HAP-1 (cell line): ENCODE measurements around the gene SERINC5.
"Not testable (repeated sequence)": the region's sequence is repeated elsewhere in the genome, so short reads cannot be mapped to it uniquely, and the experiment has no call there.

Source experiments
- DNase-seq, 2 experiments: peaks; one replicate each; pipeline ENCODE4 v3.0.0-alpha.2; 2016 to 2020; ENCODE audit warnings: low spot score in 2 of 2
- H3K27me3 ChIP-seq: fragments of 250-450 bp; sonication (Bioruptor Pico); 2 replicates; pipeline ENCODE4 v1.5.1; 2020; ENCODE audit warnings: low read depth, mild to moderate bottlenecking, moderate library complexity
- H3K36me3 ChIP-seq: fragments of 250-450 bp; sonication (Bioruptor Pico); replicated peaks from 2 replicates; pipeline ENCODE4 v1.5.1; 2020; ENCODE audit warnings: mild to moderate bottlenecking
- H3K4me1 ChIP-seq: fragments of 250-450 bp; sonication (Bioruptor Pico); 2 replicates; pipeline ENCODE4 v1.5.1; 2020; ENCODE audit warnings: mild to moderate bottlenecking
- H3K4me3 ChIP-seq: fragments of 250-450 bp; sonication (Bioruptor Pico); 2 replicates; pipeline ENCODE4 v1.5.1; 2020; ENCODE audit warnings: mild to moderate bottlenecking, moderate library complexity
- H3K9me3 ChIP-seq: fragments of 250-450 bp; sonication (Bioruptor Pico); 2 replicates; pipeline ENCODE4 v1.5.1; 2020; ENCODE audit warnings: mild to moderate bottlenecking, moderate library complexity
- in situ Hi-C: fragments of 300-500 bp; cut with MboI; formaldehyde crosslinking; loops from 3 replicates; pipeline ENCODE4 v1.14.3; 2020; ENCODE audit warnings: low sequenced_read_pairs, inconsistent platforms, mixed read lengths

Gene SERINC5

DNA sequence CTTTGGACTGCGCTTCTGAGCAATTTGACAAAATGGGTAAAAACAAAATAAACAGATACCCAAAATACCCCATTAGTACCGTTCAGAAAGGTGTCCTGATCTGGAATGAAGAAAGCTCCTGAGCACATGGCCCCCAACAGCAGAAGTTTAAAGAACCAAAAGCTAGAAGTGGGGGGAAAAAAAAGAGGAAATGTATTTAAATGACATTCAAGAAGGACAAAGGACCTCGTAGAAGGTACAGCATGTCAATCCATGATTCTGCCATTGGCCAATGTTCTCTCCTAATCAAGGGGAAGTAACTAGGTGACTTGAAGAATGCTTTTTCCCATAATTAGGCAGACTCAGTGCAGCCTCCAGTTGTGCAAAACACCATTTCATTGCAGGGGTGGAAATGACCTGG, 78.6 kb downstream of the SERINC5 start:
- H3K4me1 ChIP-seq = peaks cover 16% of the 10 kb centered on the region
- DNase-seq = no peak
- H3K27me3 ChIP-seq = no peaks in the 10 kb centered on the region
- H3K36me3 ChIP-seq = no peaks in the 10 kb centered on the region
- no peaks in the 10 kb centered on the region for H3K9me3 ChIP-seq
- in situ Hi-C loops = no loop called here
- H3K4me3 ChIP-seq = no peak overlapping the region

DNA sequence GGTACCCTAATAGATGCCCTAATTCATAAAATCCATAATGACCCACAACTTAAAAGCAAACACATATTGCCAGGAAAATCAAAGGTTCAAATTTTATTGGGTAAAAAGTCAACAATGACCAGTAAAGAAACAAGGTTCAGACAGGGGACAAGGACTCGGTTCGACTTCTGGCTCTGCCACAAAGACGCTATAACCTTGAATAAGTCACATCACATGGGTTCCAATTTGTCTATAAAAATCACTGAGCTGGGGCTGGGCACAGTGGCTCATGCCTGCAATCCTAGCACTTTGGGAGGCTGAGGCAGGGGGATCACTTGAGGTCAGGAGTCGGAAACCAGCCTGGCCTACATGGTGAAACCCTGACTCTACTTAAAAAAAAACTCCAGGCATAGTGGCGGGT, 80.5 kb downstream of the SERINC5 start:
- H3K9me3 ChIP-seq = no peaks in the 10 kb centered on the region
- no peak for DNase-seq
- no peaks in the 10 kb centered on the region for H3K36me3 ChIP-seq
- in situ Hi-C loops = no loop called here
- H3K27me3 ChIP-seq = no peaks in the 10 kb centered on the region
- H3K4me1 ChIP-seq = peaks cover 16% of the 10 kb centered on the region
- H3K4me3 ChIP-seq = no peak overlapping the region

DNA sequence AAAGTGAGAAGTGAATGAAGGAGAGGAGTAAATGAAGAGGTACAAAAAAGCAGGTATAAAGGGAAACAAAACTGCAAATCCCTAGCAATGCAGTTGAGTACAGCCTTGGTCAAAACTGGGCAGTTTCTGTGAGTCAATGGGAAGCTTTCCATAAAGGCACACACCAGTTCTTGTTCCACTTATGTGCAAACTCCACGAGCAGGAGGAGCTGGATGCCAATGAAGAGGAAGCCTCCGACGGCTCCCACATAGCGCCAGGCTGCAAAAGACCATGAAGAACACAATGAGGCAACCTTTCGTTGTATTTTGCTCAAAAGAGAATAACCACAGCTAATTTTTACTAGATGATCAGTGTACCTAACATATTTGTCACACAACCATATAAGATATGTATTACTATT, 81.1 kb downstream of the SERINC5 start:
- Histone ChIP-seq H3K36me3 (no peaks in the 10 kb centered on the region), H3K9me3 (no peaks in the 10 kb centered on the region), H3K4me3 (no peak overlapping the region), H3K4me1 (peaks cover 16% of the 10 kb centered on the region), H3K27me3 (no peaks in the 10 kb centered on the region)
- DNase-seq = no peak
- in situ Hi-C loops = no loop called here

DNA sequence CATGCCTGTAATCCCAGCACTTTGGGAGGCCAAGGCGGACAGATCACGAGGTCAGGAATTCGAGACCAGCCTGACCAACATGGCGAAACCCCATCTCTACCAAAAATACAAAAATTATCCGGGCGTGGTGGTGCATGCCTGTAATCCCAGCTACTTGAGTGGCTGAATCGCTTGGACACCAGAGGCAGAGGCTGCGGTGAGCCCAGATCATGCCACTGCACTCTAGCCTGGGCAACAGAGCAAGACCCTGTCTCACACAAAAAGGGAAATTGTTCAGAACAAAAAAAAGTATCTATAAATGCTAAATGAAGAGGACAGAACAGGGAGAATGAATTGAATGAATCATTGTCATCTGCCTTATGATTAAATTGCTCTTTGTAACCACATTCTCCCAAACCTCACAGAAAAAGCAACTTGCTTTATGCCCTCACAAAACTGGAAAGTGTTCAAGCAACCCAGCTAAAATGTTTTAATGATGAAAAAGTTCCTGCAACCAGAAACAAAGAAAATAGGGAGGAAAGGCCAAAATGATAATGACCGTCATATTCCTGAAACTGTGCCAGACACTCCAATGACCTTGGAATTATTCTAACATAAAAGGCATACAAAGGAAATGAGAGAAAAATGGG, 83.7 kb downstream of the SERINC5 start:
- Histone ChIP-seq H3K4me3 (no peak overlapping the region), H3K36me3 (no peaks in the 10 kb centered on the region), H3K27me3 (no peaks in the 10 kb centered on the region), H3K4me1 (peaks cover 16% of the 10 kb centered on the region), H3K9me3 (no peaks in the 10 kb centered on the region)
- no peak for DNase-seq
- in situ Hi-C loops = no loop called here

DNA sequence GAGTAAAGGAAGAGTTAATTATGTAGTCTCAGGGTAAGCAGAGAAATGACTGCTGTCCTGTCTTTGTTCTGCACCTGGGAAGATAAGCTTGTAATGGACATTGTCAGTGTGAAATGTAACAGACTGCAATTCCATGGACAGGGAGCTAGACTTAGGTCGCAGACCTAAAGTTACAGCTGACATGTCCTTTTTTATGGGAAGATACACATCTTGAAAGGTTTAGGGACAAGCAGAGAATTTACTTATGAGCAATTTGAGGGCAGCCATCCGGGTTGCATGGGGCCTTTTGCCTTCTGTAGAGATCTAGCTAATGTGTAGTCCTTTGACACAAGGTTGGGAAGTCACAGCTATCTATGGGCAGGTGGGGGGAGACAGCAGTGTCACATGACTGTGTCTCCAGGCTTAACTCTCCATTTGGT, 85.7 kb downstream of the SERINC5 start:
- in situ Hi-C loops = no loop called here
- no peak for DNase-seq

DNA sequence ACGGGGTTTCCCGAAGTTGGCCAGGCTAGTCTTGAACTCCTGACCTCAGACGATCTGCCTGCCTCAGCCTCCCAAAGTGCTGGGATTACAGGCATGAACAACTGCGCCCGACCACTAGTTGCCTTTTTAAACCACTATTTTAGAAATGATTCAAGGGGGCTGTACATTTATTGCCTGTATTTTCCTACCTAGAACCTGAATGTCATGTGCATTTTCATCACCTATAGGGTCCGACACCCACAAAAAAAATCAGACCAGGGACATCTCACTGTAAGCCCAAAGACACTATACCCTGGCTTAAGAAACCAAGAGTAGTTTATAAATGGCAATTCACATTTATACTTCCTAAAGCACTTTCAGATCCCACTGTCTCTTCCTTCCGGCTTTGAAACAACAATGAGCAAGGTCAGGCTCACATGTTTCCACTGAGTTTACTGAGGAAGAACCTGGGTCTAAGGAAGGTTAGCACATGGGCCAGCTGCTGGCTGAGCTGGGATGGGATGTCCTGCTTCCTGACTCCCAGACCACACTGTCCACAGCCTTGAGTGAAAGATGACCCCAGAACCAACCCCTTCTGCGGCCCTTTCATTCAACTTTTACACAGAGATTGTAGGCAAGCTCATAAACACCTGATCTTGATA, 87.3 kb downstream of the SERINC5 start:
- H3K36me3 ChIP-seq = 0 out of 2 replicates have a peak, but pooled peaks cover 3% of the 10 kb centered on the region
- no peaks in the 10 kb centered on the region for H3K9me3 ChIP-seq
- H3K4me1 ChIP-seq = peaks cover 11% of the 10 kb centered on the region
- H3K27me3 ChIP-seq = no peaks in the 10 kb centered on the region
- H3K4me3 ChIP-seq = no peak overlapping the region
- DNase-seq = no peak
- in situ Hi-C loops = no loop called here

More for the DNA sequence above, 85.7 kb downstream of the SERINC5 start:
- Histone ChIP-seq H3K9me3 (no peaks in the 10 kb centered on the region), H3K4me1 (peaks cover 16% of the 10 kb centered on the region), H3K36me3 (no peaks in the 10 kb centered on the region), H3K4me3 (no peak overlapping the region), H3K27me3 (no peaks in the 10 kb centered on the region)

DNA sequence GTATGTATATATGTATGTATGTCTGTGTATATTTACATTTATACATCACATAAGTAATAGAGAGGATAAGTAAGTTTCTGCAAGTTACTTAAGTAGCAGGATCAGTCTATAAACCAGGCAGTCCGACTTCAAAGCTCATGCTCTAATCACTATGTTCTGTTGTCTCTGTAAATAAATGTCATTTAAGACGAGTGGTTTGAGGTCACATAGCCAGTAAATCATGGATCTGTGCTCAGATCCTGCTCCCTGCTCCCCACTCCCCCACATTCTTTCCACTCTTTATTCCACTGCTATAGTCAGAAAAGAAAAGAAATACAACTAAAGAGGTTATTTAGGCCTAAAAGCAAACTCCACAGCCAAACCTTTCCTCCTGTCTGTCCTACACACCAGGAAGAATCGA, 90.4 kb downstream of the SERINC5 start:
- Histone ChIP-seq H3K27me3 (no peaks in the 10 kb centered on the region), H3K9me3 (no peaks in the 10 kb centered on the region), H3K4me3 (no peak overlapping the region), H3K36me3 (0 out of 2 replicates have a peak, but pooled peaks cover 3% of the 10 kb centered on the region), H3K4me1 (peaks cover 7% of the 10 kb centered on the region)
- in situ Hi-C loops = no loop called here
- DNase-seq = no peak

DNA sequence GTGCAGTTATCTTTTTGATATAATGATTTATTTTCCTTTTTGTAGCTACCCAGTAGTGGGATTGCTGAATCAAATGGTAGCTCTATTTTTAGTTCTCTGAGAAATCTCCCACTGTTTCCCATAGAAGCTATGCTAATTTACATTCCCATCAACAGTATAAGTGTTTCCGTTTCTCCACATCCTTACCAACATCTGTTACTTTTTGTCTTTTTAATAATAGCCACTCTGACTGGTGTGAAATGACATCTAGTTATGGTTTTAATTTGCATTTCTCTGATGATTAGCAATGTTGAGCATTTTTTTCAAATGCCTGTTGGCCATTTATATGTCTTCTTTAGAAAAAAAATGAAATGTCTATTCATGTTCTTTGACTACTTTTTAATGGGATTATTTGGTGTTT, 94.7 kb downstream of the SERINC5 start:
- Histone ChIP-seq H3K27me3 (no peaks in the 10 kb centered on the region), H3K36me3 (peaks cover 3% of the 10 kb centered on the region; the same call in 1 of the 2 replicates), H3K4me1 (peaks cover 12% of the 10 kb centered on the region), H3K9me3 (no peaks in the 10 kb centered on the region), H3K4me3 (no peak overlapping the region)
- in situ Hi-C loops = no loop called here
- DNase-seq = no peak

DNA sequence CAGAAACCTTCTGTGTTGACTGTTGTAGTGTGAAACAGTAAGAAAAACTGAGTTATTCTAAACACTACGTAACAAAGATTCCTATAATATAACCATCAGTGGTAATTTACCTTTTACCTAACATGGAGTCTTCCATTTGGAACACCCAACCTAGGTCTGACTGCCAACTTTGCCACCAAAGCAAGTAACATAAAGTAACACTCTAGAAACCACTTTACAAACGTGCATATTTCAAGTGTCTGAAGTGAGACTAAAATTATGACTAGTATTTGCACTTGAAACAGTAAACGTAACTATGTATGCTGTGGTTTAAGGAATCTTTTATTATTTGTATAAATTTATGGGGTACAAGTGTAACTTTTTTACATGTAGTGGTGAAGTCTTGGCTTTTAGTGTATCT, 95.6 kb downstream of the SERINC5 start:
- no peaks in the 10 kb centered on the region for H3K9me3 ChIP-seq
- peaks cover 3% of the 10 kb centered on the region; the same call in 1 of the 2 replicates for H3K36me3 ChIP-seq
- H3K4me3 ChIP-seq = no peak overlapping the region
- DNase-seq = no peak
- no peaks in the 10 kb centered on the region for H3K27me3 ChIP-seq
- in situ Hi-C loops = no loop called here
- peaks cover 12% of the 10 kb centered on the region for H3K4me1 ChIP-seq

DNA sequence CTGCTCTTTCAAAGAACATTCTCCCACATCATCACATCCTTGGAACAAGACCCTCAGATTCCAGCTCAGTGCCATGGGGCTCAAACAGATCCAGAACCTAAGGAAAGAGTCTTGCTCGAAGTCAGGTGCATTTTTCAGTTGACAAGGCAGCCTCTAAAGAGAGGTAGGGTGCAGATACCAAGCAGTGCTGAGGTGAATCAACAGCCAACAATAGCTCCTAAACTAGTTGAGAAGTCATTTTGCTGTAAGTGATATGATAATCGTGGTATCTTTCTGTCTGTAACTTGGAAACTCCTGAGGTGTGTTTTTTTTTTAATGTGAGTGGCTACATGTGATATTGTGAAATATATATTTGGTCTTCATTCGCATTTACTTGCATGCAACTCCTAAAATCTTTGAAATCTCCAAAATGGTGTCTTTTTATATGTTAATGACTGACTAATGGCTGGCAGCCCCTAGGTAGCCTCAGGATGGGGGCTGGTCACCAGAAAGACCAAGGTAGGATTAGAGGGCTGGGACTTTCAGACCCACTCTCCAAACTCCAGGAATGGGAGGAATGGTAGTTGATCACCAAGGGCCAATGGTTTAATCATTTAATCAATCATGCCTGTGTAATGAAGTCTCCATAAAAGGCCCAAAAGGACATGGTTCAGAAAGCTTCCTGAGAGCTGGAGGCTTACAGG, 96.6 kb downstream of the SERINC5 start:
- no peak overlapping the region for H3K4me3 ChIP-seq
- H3K27me3 ChIP-seq = no peaks in the 10 kb centered on the region
- in situ Hi-C loops = no loop called here
- H3K36me3 ChIP-seq = peaks cover 3% of the 10 kb centered on the region; the same call in 1 of the 2 replicates
- H3K9me3 ChIP-seq = no peaks in the 10 kb centered on the region
- DNase-seq = no peak
- H3K4me1 ChIP-seq = peaks cover 12% of the 10 kb centered on the region

DNA sequence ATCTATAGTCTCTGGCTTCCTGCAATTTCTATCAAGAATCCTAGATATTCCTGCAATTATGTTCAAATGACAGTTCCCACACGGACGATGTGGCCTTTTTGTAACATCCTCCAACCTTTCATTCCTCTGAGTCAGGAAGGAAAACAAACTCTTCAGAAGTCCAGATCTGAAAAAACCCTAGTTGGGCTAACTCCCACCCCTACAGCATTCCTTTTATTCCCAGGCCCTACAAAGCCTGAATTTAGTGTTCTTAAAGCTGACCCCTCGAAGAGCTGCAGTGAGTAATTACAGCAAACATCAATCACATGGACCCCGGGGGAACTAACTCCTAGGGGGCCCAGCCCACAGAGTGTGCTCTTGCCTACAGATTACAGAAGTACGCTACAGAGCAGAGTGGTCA, 99.7 kb downstream of the SERINC5 start:
- Histone ChIP-seq H3K4me1 (peaks cover 8% of the 10 kb centered on the region), H3K36me3 (no peaks in the 10 kb centered on the region; the same call in 1 of the 2 replicates), H3K27me3 (no peaks in the 10 kb centered on the region), H3K9me3 (no peaks in the 10 kb centered on the region), H3K4me3 (no peak overlapping the region)
- in situ Hi-C loops = no loop called here
- no peak for DNase-seq

DNA sequence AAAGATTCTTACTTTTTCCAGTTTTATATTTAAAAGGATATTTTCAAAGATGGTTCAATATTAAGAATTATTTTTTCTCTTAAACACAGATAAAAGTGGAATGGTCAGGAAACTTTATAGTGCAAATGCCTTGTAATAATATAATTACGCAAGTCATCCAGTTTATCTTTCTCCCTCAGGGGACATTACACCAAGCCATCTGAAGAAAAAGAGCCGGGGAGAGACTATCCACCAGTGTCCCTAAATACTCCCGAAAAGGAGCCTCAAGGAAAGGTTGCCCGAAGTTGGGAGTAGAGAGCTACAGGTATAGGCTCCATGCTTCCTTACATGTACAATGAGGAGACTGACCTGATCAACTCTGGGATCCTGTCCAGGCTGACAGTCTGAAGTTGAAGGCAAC, 101.1 kb downstream of the SERINC5 start:
- Histone ChIP-seq H3K27me3 (no peaks in the 10 kb centered on the region), H3K36me3 (no peaks in the 10 kb centered on the region; the same call in 1 of the 2 replicates), H3K4me1 (peaks cover 5% of the 10 kb centered on the region), H3K9me3 (no peaks in the 10 kb centered on the region), H3K4me3 (no peak overlapping the region)
- in situ Hi-C loops = no loop called here
- DNase-seq = no peak

DNA sequence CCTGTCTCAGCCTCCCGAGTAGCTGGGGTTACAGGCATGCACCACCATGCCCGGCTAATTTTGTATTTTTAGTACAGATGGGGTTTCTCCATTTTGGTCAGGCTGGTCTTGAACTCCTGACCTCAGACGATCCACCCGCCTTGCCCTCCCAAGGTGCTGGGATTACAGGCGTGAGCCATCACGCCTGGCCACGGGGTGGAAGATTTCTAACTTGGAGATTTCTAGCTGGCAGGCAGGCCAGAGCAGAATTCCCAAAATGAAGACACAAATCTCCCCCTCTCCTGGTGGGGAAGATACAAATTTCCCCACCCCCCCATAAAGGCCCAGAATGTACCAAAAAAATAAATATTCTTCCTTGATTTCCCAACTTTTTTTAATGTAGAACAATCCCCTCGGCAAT, 101.6 kb downstream of the SERINC5 start:
- in situ Hi-C loops, DNase-seq, H3K4me1 ChIP-seq, H3K4me3 ChIP-seq, H3K36me3 ChIP-seq, H3K9me3 ChIP-seq, H3K27me3 ChIP-seq: not testable (repeated sequence)

DNA sequence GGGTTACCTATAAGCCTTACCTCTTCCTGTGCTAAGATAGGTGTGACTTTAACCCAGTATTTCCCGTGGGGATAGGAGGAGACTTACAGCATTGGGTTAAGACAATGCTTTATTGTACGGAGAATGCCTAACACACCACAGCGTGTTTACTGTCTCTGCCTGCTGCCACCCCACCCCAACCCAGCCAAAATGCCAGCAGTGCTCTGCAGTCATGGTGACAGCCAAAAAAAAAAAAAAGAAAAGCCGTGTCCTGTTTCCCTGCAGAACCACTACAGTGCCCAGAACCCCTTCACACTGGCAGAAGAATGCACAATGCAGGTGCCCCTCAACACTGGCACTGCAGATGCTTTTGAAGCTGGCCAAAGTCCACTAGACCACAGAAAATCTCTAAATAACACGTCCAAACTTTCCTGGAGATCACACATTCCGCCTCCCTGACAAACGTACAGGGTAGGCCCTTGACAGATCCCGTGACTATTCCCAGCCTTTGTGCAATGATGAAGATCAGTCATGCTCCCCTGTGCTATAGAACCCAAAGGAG, 102.2 kb downstream of the SERINC5 start:
- Histone ChIP-seq H3K9me3 (no peaks in the 10 kb centered on the region), H3K36me3 (no peaks in the 10 kb centered on the region; the same call in 1 of the 2 replicates), H3K4me1 (peaks cover 8% of the 10 kb centered on the region), H3K27me3 (no peaks in the 10 kb centered on the region), H3K4me3 (no peak overlapping the region)
- DNase-seq = no peak
- in situ Hi-C loops = no loop called here
